GM21390 (cell line): ENCODE measurements around the gene FAR1.

Experiments
- ATAC-seq: cut with Tn5 transposase; IDR thresholded peaks from one replicate; pipeline ENCODE4 v1.9.1; 2021; ENCODE audit not compliant: unreplicated experiment

The FAR1 gene

DNA sequence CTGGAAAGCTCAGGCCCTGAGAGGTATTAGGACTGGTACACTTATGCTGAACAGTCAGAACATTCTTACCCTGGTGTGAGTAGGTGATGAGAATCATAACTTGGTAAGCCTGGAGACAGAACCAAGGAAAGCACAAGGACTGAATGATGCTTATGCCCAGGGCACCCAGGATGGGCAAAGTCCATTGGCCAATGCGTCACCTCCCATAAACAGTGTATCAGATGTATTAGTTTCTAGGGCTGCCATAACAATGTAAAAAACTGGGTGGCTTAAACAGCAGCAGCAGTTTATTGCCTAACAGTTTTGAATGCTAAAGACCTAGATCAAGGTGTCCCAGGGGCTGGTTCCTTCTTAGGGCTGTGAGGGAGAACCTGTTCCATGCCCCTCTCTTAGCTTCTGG lies 107.0 kb downstream of the FAR1 start:
- ATAC-seq: no peak

DNA sequence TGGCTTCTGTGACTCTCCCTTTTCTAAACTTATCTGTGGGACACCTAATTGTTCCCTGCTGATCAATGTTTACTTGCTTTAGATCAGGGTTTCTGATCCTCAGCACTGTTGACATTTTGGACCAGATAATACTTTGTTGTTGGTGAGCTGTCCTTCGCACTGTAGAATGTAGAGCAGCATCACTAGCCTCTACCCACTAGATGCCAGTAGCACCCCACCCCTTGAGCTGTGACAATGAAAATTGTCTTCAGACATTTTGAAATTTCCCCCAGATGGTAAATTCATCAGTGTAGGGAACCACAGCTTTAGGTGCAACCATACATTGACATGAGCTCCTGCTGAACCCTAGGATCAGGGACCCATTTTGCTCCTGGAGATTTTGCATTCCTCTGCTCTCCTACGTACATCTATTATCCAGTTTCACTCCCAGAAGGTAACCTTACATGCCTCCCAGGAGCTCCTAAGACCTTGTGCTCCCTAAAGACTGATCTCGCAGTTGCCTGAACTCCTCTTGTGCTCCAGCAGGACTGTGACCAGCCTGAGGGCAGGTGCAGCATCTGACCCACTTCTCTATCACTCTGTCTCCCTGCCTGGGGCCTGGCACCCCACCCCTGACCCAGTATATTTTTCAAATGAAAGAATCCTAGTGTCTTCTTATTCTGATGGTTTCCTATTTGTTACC lies 107.8 kb downstream of the FAR1 start:
- ATAC-seq: no peak

DNA sequence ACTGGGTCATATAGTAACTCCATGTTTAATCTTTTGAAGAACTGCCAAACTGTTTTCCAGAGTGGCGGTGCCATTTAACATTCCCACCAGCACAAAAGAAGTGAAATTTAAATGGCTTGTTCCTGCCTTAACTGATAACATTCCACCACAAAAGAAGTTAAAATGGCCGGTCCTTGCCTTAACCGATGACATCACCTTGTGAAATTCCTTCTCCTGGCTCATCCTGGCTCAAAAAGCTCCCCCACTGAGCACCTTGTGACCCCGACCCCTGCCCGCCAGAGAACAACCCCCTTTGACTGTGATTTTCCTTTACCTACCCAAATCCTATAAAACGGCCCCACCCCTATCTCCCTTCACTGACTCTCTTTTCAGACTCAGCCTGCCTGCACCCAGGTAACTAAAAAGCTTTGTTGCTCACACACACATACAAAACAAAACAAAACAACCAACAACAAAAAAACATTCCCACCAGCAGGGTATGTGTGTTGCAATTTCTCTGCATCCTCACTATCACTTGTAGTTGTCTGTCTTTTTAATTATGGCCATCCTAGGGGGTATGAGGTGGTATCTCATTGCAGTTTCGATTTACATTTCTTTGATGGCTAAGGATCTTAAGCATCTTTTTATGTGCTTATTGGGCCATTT lies 109.0 kb downstream of the FAR1 start:
- ATAC-seq: no peak

DNA sequence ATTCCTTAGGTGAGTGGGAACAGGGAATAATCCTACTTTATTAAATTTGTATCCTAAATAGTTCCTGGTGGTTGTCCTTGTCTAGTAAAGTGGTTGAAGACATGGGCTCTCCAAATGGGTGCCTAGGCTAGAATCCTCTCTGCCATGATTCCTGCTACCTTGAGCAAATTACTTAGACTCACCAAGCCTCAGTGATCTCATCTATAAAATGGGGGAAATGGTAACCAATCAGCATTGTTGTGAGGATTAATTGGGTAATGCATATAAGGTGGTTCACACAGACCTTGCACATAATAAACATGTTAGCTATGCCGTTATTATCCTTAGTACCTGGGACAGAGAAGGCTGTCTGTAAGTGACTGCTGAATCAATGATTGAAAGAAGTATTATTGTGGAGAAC lies 109.9 kb downstream of the FAR1 start:
- ATAC-seq: no peak

DNA sequence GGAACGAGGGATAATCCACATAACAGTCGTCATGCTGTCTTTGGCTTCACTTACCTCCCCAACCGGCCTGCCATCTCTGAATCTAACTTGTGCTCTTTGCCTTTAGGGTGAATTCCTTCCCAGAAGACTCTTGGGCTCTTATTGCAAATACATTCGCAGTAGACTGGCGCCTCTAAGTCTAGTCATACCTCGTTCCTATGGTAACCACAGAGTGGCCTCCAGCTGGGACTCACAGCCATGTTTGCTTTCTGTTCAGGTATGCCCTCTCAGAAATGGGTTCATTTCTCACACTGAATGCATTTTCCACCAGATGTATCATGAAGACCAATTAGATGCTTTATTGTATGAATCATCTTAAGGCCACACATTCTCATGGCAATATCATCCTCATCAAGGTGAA lies 112.7 kb downstream of the FAR1 start:
- ATAC-seq: no peak
